A549 (cell line): ENCODE measurements around the gene HLTF. TPM values are rescaled to one million over a fixed set of nuclear protein-coding genes. Genes with fewer than 3 reads are reported as not detected.

Experiments
- ATAC-seq, 2 experiments: fragments of 200-7000 bp in 1 of 2; fragments of >200 bp in 1 of 2; cut with Nextera tagmentation in 1 of 2; cut with Tn5 transposase in 1 of 2; 3 replicates each; pipeline versions ENCODE4 v1.8.0 to v1.9.1; 2018 to 2020; ENCODE audit warnings: mild to moderate bottlenecking in 1 of 2, moderate library complexity in 1 of 2
- CTCF ChIA-PET: fragments of 300-600 bp; sonication (Branson Sonifier 250); formaldehyde crosslinking; extraction: SDS; loops from one replicate; lab custom pipeline; 2021; ENCODE audit warnings: antibody characterized with exemption, inconsistent platforms; lab: Yijun Ruan, JAX
- POLR2A ChIA-PET: fragments of 350-600 bp; formaldehyde crosslinking; extraction: SDS; loops from one replicate; lab custom pipeline; 2021; ENCODE audit warnings: antibody characterized with exemption, inconsistent platforms; lab: Yijun Ruan, JAX
- DNase-seq, 2 experiments: peaks; one replicate each; pipeline versions ENCODE4 v3.0.0 to v3.0.0-alpha.2; 2011 to 2016; ENCODE audit warnings: low read depth in 1 of 2, low spot score in 1 of 2
- FAIRE-seq: peaks from 2 replicates; lab custom pipeline; 2011; peaks lifted over from hg19 to GRCh38; lab: Jason Lieb, UNC
- H3K27ac ChIP-seq, 2 experiments: fragments of >200 bp; sonication (Bioruptor Twin); formaldehyde crosslinking; 3 replicates each; pipeline ENCODE4 v1.5.1; 2016 to 2017
- H3K4me1 ChIP-seq: fragments of >200 bp; sonication (Bioruptor Twin); formaldehyde crosslinking; 3 replicates; pipeline ENCODE4 v1.6.1; 2016
- H3K4me2 ChIP-seq: fragments of >200 bp; sonication (Bioruptor Twin); formaldehyde crosslinking; 3 replicates; pipeline ENCODE4 v1.6.1; 2016
- H3K4me3 ChIP-seq: fragments of >200 bp; sonication (Bioruptor Twin); formaldehyde crosslinking; 3 replicates; pipeline ENCODE4 v1.5.1; 2016
- H3K9me3 ChIP-seq: fragments of >200 bp; sonication (Bioruptor Twin); formaldehyde crosslinking; 3 replicates; pipeline ENCODE4 v1.6.1; 2016
- BCL3 ChIP-seq: fragments of >200 bp; sonication (Bioruptor Twin); formaldehyde crosslinking; IDR thresholded peaks from 3 replicates; pipeline ENCODE4 v1.6.1; 2016
- CBX2 ChIP-seq: fragments of 200-600 bp; sonication (generic); IDR thresholded peaks from 2 replicates; pipeline ENCODE4 v1.6.1; 2016; ENCODE audit warnings: low read depth, mild to moderate bottlenecking, borderline replicate concordance
- CBX8 ChIP-seq: fragments of 200-600 bp; sonication (generic); IDR thresholded peaks from 2 replicates; pipeline ENCODE4 v1.6.1; 2016
- CEBPB ChIP-seq, 2 experiments: fragments of >200 bp in 1 of 2; sonication (Bioruptor Twin) in 1 of 2; formaldehyde crosslinking in 1 of 2; IDR thresholded peaks; 2 replicates each; pipeline ENCODE4 v1.6.1; 2012 to 2016
- CHD2 ChIP-seq: fragments of 150-350 bp; IDR thresholded peaks from 2 replicates; pipeline ENCODE4 v1.6.1; 2014; ENCODE audit warnings: low read length; ENCODE audit not compliant: partially characterized antibody
- EHMT2 ChIP-seq: fragments of 200-600 bp; sonication (generic); IDR thresholded peaks from 2 replicates; pipeline ENCODE4 v1.6.1; 2016; ENCODE audit warnings: antibody characterized with exemption, low read depth, mild to moderate bottlenecking, moderate library complexity
- EP300 ChIP-seq, 2 experiments: fragments of >200 bp; sonication (Bioruptor Twin); formaldehyde crosslinking; IDR thresholded peaks; 2 replicates in 1 of 2; 3 replicates in 1 of 2; pipeline ENCODE4 v1.6.1; 2016 to 2017
- FOSL2 ChIP-seq, 2 experiments: fragments of 450-650 bp in 1 of 2; fragments of >200 bp in 1 of 2; sonication (Bioruptor Twin) in 1 of 2; formaldehyde crosslinking; IDR thresholded peaks; 2 replicates each; pipeline versions ENCODE4 v1.5.0 to v1.6.1; 2016 to 2020; ENCODE audit warnings: mild to moderate bottlenecking in 1 of 2, moderate library complexity in 1 of 2
- GATA3 ChIP-seq: IDR thresholded peaks from 2 replicates; pipeline ENCODE4 v1.6.1; 2012; ENCODE audit warnings: borderline replicate concordance
- HEYL ChIP-seq: fragments of 250-450 bp; sonication (Bioruptor Pico); IDR thresholded peaks from 2 replicates; pipeline ENCODE4 v1.8.0; 2021; ENCODE audit warnings: mild to moderate bottlenecking, moderate library complexity
- HOXA7 ChIP-seq: fragments of 250-450 bp; sonication (Bioruptor Pico); IDR thresholded peaks from 2 replicates; pipeline ENCODE4 v1.5.0; 2020; ENCODE audit warnings: mild to moderate bottlenecking, moderate library complexity
- HOXB5 ChIP-seq: fragments of 250-450 bp; sonication (Bioruptor Pico); IDR thresholded peaks from 2 replicates; pipeline ENCODE4 v1.5.0; 2020; ENCODE audit warnings: mild to moderate bottlenecking, moderate library complexity
- KDM1A ChIP-seq: fragments of 200-600 bp; sonication (generic); IDR thresholded peaks from 2 replicates; pipeline ENCODE4 v1.6.1; 2016; ENCODE audit warnings: low read depth, mild to moderate bottlenecking
- MAFK ChIP-seq: fragments of 450-650 bp; IDR thresholded peaks from 2 replicates; pipeline ENCODE4 v1.6.1; 2014; ENCODE audit not compliant: partially characterized antibody
- NFE2L2 ChIP-seq: fragments of 150-350 bp; conservative IDR thresholded peaks from 2 replicates; pipeline ENCODE4 v1.6.1; 2014; ENCODE audit warnings: low read length
- NR3C1 ChIP-seq: fragments of >200 bp; sonication (Bioruptor Twin); formaldehyde crosslinking; IDR thresholded peaks from 3 replicates; pipeline ENCODE4 v1.6.1; 2017
- PBX3 ChIP-seq: IDR thresholded peaks from 2 replicates; pipeline ENCODE4 v1.6.1; 2012
- RAD21 ChIP-seq, 2 experiments: fragments of >200 bp in 1 of 2; sonication (Bioruptor Twin) in 1 of 2; formaldehyde crosslinking in 1 of 2; IDR thresholded peaks in 1 of 2; conservative IDR thresholded peaks in 1 of 2; 2 replicates in 1 of 2; 3 replicates in 1 of 2; pipeline ENCODE4 v1.6.1; 2012 to 2018; ENCODE audit warnings: inconsistent platforms in 1 of 2
- RARB ChIP-seq: fragments of 250-450 bp; sonication (Bioruptor Pico); IDR thresholded peaks from 2 replicates; pipeline ENCODE4 v1.8.0; 2021; ENCODE audit warnings: mild to moderate bottlenecking, moderate library complexity
- RCOR1 ChIP-seq: fragments of 150-350 bp; IDR thresholded peaks from 2 replicates; pipeline ENCODE4 v1.6.1; 2014; ENCODE audit warnings: antibody characterized with exemption, low read length, low read depth
- REST ChIP-seq: fragments of 200-600 bp; sonication (generic); IDR thresholded peaks from 2 replicates; pipeline ENCODE4 v1.6.1; 2016; ENCODE audit warnings: antibody characterized with exemption, mild to moderate bottlenecking, moderate library complexity
- ZSCAN20 ChIP-seq: fragments of 250-450 bp; sonication (Bioruptor Pico); IDR thresholded peaks from 2 replicates; pipeline ENCODE4 v1.8.0; 2022; ENCODE audit warnings: mild to moderate bottlenecking, moderate library complexity
- WGBS: methylation state at CpG from one replicate; pipeline ENCODE4 v1.1.6; 2017; ENCODE audit errors: missing lambda C conversion rate; 5-methylcytosine and 5-hydroxymethylcytosine counted together
- polyA plus RNA-seq, 4 experiments: library from polyadenylated mRNA; depleted of rRNA in 3 of 4; stranded (reverse); fragments of >200 nt; fragmentation: RNase III in 1 of 4; extraction: RNeasy Plus Mini Kit Qiagen cat#74134 plus additional on column Dnase treatment in 1 of 4; gene quantifications; 2 replicates in 3 of 4; 3 replicates in 1 of 4; pipeline ENCODE4 v1.2.3, GENCODE V29; 2011 to 2017
- TF ChIP-seq, protein P1 (sequence below): fragments of >200 bp; sonication (Bioruptor Twin); formaldehyde crosslinking; IDR thresholded peaks from 2 replicates; pipeline ENCODE4 v1.6.1; 2016
- TF ChIP-seq, protein P2 (sequence below): fragments of 150-350 bp; IDR thresholded peaks from 2 replicates; pipeline ENCODE4 v1.6.1; 2014; ENCODE audit warnings: low read depth, mild to moderate bottlenecking, low read length
- TF ChIP-seq, protein P3 (sequence below): IDR thresholded peaks from 2 replicates; pipeline ENCODE4 v1.6.1; 2012; ENCODE audit warnings: low read depth, borderline replicate concordance
- TF ChIP-seq, protein P4 (sequence below): fragments of >200 bp; sonication (Bioruptor Twin); formaldehyde crosslinking; IDR thresholded peaks from 3 replicates; pipeline ENCODE4 v1.5.1; 2016

Gene HLTF
- polyA plus RNA-seq, 2 of the 4 experiments (the other 2 are of a cell fraction) = 26.7 to 61.6 TPM

- no peak for DNase-seq
- H3K4me1 ChIP-seq = no peaks in the 10 kb centered on the region
- FAIRE-seq = no peak
- no peak for TF ChIP-seq ZSCAN20 (CRISPR knock-in tag)
- no peak for TF ChIP-seq HOXA7 (CRISPR knock-in tag)
- no peak for TF ChIP-seq KDM1A
- no peak for TF ChIP-seq CBX2
- no peak for TF ChIP-seq RCOR1
- TF ChIP-seq BCL3 = no peak
- TF ChIP-seq CHD2 = no peak
- TF ChIP-seq EHMT2 = no peak
- TF ChIP-seq CBX8 = no peak
- ChIA-PET CTCF (no interaction called here), POLR2A (no interaction called here)
- H3K4me2 ChIP-seq = no peak overlapping the region
- no peak for ATAC-seq
- H3K4me3 ChIP-seq = no peak overlapping the region
- no peaks in the 10 kb centered on the region for H3K9me3 ChIP-seq
- WGBS = 0% methylated on average over 1 of the region's 1 CpG
- H3K27ac ChIP-seq = no peak overlapping the region
These were observed 68.1 kb downstream of the HLTF start for GRCh38 chr3:149018247-149018646.

DNA sequence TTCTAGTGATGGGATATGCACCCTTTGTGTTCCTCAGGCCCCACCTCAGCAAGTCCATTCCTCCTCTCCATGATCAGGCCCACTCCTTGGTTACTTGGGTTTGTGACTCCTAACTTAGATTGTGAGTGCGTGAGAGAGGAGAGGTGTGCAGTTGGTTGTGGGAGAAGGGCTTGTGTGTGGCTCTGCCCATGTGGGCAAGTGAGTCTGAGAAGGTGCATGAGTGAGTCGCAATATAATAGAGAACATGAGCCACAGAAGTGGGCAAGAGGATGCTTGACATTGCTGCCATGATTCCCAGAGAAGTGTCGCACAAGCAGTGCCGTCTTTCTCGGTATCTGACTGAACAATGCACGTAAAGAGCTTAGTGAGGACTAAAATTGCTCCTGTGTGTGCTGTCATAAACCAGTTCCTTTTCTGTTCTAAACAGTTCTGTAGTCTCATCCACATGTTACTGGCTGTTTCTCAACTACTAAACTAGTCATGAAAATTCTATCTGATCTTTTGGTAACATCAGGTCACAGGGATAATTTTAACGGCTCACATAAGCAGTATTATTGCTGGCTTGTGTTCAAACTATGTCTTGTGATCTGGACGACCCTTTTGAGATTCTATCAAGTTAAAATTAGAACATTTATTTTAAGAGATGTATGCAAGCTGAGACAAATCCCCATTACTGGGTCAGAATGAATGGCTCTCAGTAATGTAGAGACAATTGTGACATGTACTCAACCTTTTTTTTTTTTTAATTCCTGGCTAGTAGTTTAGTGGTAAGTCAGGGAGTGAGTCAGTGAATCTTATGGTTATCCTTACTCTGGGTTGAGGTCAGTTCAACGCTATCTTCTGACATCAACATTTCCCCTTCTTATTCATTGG lies 69.4 kb downstream of the HLTF start:
- 86% methylated on average over 9 of the region's 9 CpGs for WGBS
- no peaks in the 10 kb centered on the region for H3K4me1 ChIP-seq
- no peak overlapping the region for H3K4me2 ChIP-seq
- no peaks in the 10 kb centered on the region for H3K9me3 ChIP-seq
- ChIA-PET CTCF (no interaction called here), POLR2A (no interaction called here)
- no peak for TF ChIP-seq GATA3
- no peak for TF ChIP-seq PBX3
- TF ChIP-seq RAD21 (conservative IDR thresholded peaks at IDR 0.05 in 1 of 2, IDR thresholded peaks at IDR 0.05 in 1 of 2) = no peak
- no peak for TF ChIP-seq NR3C1
- no peak for TF ChIP-seq FOSL2 (IDR thresholded peaks at IDR 0.05)
- TF ChIP-seq FOSL2 (CRISPR knock-in tag; IDR thresholded peaks at IDR 0.05) = no peak
- TF ChIP-seq EP300 (IDR thresholded peaks at IDR 0.05) = no peak
- TF ChIP-seq, protein P1, sequence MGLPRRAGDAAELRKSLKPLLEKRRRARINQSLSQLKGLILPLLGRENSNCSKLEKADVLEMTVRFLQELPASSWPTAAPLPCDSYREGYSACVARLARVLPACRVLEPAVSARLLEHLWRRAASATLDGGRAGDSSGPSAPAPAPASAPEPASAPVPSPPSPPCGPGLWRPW = no peak
- TF ChIP-seq HOXB5 (CRISPR knock-in tag) = no peak
- TF ChIP-seq RARB (CRISPR knock-in tag) = no peak
- TF ChIP-seq NFE2L2 = no peak
- TF ChIP-seq, protein P2, sequence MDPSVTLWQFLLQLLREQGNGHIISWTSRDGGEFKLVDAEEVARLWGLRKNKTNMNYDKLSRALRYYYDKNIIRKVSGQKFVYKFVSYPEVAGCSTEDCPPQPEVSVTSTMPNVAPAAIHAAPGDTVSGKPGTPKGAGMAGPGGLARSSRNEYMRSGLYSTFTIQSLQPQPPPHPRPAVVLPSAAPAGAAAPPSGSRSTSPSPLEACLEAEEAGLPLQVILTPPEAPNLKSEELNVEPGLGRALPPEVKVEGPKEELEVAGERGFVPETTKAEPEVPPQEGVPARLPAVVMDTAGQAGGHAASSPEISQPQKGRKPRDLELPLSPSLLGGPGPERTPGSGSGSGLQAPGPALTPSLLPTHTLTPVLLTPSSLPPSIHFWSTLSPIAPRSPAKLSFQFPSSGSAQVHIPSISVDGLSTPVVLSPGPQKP = no peak
- TF ChIP-seq MAFK = no peak
- TF ChIP-seq CBX8 = no peak
- TF ChIP-seq REST = no peak
- TF ChIP-seq, protein P3, sequence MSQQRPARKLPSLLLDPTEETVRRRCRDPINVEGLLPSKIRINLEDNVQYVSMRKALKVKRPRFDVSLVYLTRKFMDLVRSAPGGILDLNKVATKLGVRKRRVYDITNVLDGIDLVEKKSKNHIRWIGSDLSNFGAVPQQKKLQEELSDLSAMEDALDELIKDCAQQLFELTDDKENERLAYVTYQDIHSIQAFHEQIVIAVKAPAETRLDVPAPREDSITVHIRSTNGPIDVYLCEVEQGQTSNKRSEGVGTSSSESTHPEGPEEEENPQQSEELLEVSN = no peak
- no peak for TF ChIP-seq HEYL (CRISPR knock-in tag)
- no peak for TF ChIP-seq CEBPB (IDR thresholded peaks at IDR 0.05)
- no peak for TF ChIP-seq CHD2
- TF ChIP-seq, protein P4, sequence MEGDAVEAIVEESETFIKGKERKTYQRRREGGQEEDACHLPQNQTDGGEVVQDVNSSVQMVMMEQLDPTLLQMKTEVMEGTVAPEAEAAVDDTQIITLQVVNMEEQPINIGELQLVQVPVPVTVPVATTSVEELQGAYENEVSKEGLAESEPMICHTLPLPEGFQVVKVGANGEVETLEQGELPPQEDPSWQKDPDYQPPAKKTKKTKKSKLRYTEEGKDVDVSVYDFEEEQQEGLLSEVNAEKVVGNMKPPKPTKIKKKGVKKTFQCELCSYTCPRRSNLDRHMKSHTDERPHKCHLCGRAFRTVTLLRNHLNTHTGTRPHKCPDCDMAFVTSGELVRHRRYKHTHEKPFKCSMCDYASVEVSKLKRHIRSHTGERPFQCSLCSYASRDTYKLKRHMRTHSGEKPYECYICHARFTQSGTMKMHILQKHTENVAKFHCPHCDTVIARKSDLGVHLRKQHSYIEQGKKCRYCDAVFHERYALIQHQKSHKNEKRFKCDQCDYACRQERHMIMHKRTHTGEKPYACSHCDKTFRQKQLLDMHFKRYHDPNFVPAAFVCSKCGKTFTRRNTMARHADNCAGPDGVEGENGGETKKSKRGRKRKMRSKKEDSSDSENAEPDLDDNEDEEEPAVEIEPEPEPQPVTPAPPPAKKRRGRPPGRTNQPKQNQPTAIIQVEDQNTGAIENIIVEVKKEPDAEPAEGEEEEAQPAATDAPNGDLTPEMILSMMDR = no peak
- FAIRE-seq (no peak), DNase-seq (no peak), ATAC-seq (peak in 1 of 2 experiments; percentile 18; a peak in 2 of 6 replicates)
- no peak overlapping the region for H3K27ac ChIP-seq
- H3K4me3 ChIP-seq = no peak overlapping the region
